Measurements from ENCODE around the gene STX1A.

GRCh38 chr7:73728551-73728950 lies 9.1 kb upstream of the STX1A start:
- TF ChIP-seq CTCF (IDR thresholded peaks at IDR 0.05): no peak
- no peak for TF ChIP-seq EP300 (IDR thresholded peaks at IDR 0.05)
- TF ChIP-seq POLR2A (IDR thresholded peaks at IDR 0.05): no peak

All from tibial nerve (tissue), 4 donors.